HG03565 (cell line): ENCODE data around the gene AFAP1.
A peak's percentile ranks its signal among the peaks of the same experiment; 100 is the strongest.

Source experiments
- ATAC-seq: cut with Tn5 transposase; IDR thresholded peaks from one replicate; pipeline ENCODE4 v1.9.1; 2021; ENCODE audit warnings: mild to moderate bottlenecking, moderate library complexity; ENCODE audit not compliant: unreplicated experiment

AFAP1 gene

DNA sequence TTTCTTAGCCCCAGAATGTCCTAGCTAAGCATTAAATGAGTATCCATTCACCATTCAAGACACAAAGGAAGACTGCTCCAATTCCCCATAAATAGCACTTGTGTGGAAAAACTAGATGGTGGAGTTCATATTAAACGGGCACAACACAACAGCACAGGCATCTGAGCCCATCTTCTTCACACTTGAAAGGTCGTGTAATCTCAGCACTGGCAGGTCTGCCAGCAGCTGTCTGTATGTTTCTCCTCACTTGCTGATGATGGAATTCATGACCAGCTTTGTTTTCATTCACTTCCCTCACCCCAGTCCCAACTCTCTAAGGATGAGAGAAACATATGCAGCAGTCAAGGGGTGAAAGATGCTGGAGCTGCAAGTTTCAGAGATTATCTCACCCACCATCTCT lies 148.7 kb downstream of the AFAP1 start:
- ATAC-seq = no peak

DNA sequence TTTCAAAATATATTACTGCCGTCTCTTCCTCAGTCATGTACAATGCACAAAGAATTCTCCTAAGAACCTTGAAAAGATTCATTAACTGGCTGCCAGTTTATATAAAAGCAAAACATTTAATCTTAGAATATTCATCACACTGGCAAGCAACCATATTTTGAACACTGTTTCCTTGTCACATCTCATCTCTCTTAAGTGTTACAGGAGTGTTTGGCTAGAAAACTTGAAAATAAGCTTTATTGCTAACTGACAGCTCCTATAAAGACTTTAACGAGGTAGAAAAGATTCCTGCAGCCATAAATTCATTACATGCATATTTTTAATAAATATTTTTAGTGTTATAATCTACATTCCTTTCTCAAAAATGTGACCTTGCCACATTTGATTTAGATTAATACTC lies 149.6 kb downstream of the AFAP1 start:
- no peak for ATAC-seq

DNA sequence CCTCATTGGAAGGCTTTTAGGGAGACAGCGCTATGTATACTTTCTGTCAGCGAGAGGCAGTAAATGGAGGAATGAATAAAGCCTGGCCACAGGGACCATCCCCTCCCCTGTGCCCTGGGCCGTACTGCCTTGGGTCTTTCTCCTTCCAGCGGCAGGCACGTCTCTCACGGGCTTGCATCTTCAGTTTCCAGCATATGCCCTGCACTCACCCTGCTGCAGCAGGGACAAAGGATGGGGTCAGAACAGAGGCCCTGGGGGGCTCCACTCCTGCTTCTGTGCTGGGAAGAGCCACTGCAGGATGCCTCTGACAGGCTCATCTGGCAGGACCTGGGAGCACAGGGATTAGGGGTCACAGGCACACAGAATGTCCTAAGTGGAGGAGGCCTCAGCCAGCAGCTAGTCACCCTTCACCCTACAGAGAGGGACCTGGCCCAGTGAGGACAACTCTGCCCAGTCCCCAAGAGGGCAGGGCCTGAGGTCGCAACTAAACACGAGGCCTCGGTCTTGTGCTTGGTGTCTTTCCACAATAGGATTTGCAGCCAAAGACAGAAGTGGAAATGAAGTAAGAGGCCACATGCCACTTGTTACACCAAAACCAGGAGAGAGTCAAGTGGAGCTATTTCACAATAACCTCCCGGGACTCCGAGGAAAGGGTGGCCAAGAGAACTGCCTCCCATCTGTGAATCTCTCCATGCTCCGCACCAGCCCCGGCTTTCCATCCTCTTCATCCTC lies 150.8 kb downstream of the AFAP1 start:
- no peak for ATAC-seq

DNA sequence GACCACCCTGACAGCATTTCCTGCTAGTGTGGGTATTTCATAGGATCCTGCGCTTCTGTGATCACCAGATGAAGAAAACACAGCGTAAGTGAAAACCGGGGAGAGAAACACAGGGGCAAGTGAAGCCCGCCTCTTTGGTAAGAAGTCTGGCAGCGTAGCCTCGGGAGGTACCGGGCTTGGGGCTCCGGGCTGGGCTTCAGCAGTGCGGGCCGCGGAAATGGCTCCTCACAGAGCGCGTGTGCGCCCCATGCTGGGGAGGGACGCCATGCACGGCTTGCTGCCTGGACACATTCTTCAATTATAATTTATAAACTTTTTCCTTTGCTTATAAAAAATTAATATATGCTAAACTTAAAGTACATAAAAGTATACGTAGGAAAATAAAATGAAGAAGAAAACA lies 151.5 kb downstream of the AFAP1 start:
- no peak for ATAC-seq

DNA sequence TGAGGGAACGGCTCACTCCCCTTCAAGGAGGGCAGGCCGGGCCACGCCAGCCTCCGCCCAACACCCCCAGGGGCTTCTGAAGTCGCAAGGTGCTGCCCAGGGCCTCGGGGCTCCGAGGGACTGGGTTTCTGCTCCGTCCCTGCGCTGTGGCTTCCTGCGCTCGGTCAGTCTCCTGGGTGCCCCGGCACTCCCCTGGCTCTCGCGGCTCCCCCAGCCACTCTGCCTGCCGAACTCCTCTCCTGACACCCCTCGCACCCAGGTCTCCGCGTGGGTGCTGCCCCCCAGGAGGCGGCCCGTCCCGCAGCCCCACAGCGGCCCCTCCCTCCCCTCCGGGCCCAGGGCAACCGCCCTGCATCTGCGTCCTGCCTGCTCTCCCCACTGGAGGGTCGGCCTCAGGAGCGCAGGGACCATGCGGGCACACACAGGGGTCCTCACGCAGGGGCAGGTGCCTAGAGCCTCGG lies 151.9 kb downstream of the AFAP1 start:
- ATAC-seq = no peak

DNA sequence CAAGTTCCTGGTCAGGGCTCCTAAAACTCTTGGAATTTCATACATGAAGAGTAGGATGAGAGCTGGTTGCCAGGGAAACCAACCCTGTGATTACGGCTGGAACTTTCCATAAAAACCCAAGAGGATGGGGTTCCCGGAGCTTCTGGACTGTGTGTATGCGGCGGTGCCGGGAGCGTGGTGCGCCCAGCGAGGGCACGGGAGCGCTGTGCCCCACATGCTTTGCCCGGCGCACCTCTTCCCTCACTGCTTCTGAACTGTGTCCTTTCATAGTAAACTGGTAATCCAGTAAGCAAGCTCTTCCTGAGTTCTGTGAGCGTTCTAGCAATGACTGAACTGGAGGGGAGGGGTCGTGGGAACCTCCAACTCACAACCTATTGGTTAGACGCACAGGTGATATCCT lies 152.6 kb downstream of the AFAP1 start:
- no peak for ATAC-seq

DNA sequence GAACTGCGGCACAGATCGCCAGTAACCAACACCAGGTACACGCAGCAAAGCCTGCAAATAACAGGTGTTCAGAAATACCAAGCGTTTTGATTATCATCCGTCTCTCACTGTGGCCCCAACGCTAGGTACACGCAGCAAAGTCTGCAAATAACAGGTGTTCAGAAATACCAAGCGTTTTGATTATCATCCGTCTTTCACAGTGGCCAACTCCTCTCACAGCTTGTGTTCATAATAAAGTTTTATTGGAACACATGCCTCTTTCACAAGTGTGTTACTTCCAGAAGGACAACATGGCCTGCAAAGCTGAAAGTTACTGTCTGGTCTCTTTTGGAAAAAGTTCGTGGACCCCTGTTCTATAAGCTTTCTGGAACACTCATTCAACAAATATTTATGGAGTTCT lies 153.1 kb downstream of the AFAP1 start:
- ATAC-seq = no peak

DNA sequence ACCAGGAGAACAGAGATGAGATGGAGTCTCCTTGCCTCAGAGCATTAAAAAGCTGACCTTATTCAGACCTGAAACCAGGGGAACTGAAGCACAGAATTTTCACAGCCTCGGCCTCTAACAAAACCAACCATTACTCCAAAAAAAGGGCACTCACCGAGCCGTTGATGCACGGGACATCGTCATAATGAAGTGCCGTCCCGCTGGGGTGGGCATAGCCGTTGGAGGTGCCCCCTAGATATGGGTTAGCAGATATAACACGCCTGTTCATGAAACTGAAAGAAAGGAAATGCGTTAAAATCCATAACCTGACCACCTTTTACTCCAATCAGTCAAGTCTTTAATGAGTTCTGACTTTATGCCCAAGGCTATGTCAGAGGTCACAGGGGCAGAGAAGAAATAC lies 153.6 kb downstream of the AFAP1 start:
- ATAC-seq = no peak

DNA sequence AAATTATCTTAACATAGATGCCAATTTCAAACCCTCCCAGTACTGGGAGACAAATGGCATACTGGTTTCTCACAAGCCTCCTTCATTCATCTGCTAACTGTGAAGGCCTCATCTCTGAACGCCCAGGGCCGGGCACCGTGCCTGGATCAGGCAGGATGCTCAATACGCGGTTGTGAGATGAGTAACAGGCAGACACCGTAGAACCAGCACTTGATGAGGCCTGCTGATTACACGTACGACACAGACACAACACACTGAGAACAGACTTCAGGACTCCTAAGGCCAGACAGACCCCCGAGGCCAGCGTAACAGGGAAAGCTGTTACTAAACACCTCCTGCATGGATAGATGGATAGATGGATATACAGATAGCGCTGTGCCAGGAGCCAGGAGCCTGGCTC lies 154.6 kb downstream of the AFAP1 start:
- no peak for ATAC-seq

DNA sequence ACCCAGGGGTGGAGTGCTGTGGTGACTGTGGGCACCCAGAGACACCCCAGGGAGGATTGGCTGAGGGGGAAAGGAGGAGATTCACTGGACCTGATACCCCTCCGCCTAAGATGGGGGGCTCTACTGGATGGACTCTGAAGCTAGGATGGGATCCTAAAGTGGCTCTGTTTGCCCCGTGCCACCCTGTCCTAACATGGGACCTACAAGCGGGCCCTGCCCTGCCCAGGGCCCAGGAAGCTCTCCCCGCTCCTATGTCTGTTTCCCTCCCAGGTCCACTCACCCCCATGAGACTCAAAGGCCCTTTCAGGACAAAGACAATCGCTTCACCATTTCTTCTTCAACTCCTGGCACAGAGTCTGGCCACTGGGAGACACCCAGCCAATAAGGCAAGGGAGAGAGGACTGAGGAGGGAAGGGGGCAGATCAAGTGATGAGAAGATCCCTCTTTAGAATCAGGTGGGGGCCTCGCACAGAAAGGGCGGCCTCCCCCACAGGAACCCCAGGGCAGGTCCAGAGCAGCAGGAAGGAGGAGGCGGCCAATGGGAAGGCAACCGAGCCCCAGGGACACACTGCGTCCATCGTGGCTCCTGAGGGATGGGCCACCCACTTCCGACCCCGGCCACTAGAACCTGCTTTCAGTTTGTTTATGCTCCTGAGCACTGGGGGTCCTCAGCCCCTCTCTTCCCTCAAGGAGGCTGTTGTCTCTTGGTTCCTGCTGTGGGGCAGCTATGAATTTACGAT lies 155.4 kb downstream of the AFAP1 start:
- ATAC-seq = no peak

DNA sequence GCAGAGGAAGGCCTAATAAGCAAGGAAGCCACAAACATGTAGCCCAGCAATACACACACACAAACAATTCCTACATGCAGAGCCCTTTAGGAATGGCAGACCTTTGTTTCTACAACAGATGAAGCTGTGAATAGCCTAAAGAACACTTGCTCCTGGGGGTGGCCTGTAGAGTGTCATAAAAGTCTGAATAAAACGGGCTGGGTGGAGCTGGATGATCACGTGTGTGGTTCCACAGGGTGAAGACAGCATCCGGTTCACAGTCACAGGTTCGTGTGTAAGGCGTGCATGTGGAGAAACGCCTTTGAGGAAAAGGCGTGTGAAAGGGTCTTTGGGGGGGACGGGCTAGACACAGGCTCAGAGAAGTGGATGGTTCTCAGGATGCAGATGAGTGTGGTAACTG lies 156.1 kb downstream of the AFAP1 start:
- ATAC-seq = no peak

DNA sequence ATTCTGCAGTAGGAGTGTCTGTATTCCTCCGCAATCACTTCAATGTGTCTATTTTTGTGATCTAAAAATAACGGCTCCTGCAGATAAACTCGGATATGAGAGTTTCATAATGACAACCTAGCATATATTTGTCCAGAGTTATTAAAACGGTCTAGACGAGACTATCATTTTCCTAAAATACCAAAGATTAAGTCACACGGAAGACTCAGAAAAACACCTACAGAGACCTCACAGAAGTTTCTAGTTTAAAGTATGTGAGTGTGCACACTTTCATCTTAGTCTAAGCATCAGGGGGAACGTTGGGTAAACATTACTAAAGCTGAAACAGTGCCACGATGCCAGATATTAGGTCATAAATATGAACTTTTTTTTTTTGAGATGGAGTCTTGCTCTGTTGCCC lies 156.9 kb downstream of the AFAP1 start:
- ATAC-seq = peak; percentile 50

DNA sequence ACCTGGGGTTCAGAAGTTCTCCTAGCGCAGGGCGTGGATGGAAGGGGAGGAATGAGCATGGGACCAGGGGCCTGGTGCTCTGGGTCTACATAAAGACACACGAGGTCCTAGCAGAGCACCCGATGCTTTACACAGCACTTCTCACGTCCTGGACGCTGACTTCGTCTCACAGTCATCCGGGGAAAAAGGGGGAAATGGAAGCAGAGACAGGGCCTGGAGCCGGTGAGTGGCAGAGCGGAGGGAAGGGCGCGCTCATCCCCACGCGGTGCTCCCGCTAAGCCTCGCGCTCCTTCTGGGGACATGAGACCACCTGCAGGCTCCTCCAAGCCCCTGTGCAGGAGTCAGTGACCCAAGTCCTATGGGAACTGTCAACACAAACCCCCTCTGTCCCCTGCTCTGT lies 157.7 kb downstream of the AFAP1 start:
- no peak for ATAC-seq

DNA sequence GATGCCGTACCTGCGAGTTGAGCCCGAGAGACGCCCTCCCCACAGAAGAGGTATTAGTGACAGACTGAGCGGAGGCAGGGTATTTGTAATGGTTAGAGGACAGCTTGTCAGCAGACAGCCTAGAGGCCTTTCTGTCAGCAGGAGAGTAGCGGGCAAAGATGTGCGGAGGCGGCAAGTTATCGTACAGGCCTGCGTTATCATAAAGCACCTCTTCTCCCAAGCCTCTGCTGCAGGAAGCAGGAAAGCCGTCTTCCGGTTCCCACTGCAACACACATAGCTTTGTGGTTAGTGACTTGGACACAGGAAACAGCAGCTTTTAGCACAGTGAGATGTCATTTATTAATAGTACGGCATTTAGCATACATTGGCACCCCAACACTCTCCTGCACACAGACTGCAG lies 158.3 kb downstream of the AFAP1 start:
- ATAC-seq = no peak

DNA sequence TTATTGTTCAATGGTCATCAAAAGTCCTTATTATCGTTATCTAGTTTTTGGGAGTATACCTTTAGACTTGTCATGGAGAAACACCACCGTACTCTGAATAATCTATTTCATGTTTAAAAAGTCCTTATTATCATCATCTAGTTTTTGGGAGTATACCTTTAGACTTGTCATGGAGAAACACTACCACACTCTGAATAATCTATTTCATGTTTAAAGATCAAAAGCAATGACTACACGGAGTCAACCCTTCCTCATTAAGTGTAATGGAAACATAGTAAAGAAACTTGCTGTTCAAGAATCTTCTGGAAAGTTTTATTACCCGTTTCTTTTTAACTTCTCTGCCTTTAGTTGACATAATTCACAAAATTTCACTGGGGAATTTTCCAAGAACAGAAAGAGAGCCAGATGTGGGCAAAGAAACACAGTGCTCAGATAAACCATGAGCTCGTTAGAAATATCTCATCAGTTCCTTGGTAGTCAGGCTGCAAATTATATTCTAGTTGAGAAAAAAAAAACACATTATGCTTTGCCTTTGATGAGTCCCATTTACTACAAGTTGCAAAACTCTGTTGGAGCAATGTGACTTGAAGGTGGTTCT lies 158.8 kb downstream of the AFAP1 start:
- ATAC-seq = no peak

DNA sequence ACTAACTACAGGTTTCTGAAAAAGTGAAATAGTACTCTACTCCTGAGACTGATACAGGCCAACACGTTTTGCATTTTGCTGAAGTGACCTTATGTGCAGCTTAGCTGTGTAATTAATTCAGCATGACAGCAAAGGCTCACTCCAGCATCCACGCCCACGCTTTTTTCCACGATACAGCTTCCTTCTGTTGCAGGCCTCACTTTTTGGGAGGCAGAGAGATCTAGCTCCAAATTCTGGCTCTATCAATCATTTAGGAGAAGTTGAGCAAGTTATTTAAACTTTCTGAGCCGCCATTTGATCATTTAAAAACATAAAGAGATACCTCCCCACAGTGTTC lies 160.3 kb downstream of the AFAP1 start:
- no peak for ATAC-seq

DNA sequence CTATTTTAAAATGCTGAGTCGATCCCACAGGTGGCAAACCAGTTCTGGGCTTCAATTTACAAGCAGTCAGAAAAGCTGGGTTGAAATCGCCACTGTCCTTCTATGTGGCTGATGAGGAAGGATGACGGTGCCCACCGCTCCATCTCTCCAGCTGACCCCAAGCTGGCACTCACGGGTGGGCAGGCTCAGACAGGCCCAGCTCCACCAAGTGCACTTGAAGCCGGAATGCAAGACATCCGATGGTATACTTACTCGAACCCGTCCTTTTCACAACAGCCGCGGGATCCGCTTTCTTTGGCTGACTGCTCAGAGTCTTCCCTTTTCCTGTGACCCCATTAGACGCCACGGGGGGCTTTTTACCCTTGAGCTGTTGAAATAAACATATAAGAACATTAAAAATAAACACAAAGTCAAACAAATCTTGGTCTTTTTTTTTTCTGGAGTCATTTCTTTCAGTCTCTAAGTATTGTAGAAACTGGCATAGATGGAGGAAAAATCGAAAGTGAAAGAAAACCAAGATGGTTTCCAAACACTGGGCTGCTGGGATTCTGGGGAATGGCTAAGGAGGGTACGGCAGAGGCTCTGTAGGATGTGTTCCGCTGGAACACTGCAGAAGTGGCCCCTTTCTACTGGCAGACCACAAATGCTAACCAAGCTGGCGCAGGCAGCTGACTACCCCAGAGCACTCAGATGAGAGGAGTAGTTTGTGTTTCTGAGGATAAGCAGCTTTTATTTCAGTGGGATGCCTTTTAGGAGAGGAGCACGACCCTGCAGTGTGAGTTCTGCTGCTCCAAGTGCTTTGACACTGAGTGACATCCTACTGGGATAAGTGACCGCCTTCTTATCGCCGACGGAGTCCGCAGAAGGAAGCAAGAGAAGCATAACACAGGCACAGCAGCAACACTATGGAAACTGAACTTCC lies 160.9 kb downstream of the AFAP1 start:
- no peak for ATAC-seq

DNA sequence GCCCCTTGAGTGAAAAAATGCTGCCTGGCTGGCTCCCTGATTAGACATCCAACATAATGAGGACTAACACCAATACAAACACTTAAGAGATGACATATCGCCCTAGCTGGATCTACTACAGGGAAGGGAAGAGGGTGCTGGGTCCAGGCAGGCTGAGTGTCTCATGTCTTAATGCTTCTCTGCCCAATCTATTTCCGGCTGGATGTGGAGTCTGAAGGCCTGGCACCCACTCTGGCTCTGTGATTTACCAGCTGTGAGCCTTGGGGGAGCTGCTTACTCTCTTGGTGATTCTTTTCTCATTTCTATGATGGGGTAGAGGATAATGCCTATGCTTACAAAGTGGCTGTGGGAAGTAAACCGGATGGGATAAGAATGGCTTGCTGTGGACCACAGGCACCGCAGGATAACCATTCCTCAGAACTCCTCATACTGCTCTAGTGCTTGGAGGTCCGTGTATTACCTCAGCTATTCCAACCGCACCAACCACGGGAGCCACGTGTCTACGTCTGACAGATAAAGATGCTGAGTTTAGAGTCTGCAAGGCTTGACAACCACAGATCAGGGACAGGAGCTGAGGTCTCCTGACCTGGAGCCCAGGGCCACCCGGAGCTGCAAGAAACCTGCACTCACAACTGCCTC lies 161.7 kb downstream of the AFAP1 start:
- no peak for ATAC-seq

DNA sequence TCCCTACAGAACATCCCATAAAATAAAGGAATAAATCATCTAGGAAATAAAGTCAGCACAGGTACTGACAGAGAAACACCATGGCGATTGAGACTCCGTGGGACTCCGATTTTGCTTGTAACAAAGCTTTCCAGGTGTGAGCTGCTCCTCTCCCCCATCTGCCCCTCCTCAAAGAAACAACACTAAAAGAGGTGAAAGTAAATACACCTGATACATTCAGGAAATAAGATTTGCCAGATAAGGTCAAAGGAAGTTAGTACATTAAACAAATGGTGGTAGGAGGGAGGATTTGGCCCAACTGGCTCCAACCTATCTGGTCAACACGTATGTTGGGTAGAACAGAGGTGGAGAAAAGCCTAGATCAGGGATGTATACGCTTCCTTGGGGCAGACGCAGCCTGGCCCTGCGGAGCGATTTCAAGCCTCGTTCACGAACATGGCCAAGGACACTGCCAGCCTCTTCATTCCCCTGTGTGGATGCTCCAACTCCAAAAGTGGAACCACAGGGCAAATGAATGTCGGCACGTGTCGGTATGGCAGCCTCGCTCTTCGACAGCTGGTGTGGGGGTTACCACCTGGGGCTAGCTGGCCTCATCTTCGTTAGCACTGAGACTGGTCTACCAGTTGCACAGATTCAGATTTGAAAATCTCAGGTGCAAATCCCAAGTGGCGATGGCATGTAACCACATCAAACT lies 162.5 kb downstream of the AFAP1 start:
- ATAC-seq = no peak

DNA sequence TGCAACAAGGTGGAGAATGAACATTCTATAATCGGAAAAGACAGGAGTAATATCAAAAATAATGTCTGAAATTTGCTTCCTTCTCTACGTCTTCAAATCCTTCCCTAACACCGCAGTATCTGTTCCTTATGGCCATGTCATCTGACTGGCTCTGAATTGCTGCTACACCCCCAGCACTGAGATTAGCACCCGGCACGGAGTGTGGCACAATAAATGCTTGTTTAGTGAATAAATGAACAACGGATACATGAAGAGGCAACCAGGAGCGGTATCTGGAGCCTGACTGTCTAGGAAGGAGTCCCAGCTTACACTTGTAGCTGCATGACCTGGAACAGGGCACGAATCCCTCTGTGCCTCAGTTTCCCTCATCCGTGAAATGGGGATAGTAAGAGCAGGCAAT lies 164.3 kb downstream of the AFAP1 start:
- ATAC-seq = no peak
